IPS-18c (cell line): ENCODE measurements around the gene SPATA20.

ENCODE experiments used
- H3K4me3 ChIP-seq: 2 replicates; pipeline ENCODE4 v1.7.0; 2013; ENCODE audit warnings: low read depth, mild to moderate bottlenecking, low read length, moderate library complexity; ENCODE audit not compliant: insufficient read depth
- H3K9me3 ChIP-seq: one replicate; pipeline ENCODE4 v1.6.1; 2013; ENCODE audit warnings: mild to moderate bottlenecking, low read length, moderate library complexity; ENCODE audit not compliant: control insufficient read depth, insufficient read depth

Gene SPATA20

DNA sequence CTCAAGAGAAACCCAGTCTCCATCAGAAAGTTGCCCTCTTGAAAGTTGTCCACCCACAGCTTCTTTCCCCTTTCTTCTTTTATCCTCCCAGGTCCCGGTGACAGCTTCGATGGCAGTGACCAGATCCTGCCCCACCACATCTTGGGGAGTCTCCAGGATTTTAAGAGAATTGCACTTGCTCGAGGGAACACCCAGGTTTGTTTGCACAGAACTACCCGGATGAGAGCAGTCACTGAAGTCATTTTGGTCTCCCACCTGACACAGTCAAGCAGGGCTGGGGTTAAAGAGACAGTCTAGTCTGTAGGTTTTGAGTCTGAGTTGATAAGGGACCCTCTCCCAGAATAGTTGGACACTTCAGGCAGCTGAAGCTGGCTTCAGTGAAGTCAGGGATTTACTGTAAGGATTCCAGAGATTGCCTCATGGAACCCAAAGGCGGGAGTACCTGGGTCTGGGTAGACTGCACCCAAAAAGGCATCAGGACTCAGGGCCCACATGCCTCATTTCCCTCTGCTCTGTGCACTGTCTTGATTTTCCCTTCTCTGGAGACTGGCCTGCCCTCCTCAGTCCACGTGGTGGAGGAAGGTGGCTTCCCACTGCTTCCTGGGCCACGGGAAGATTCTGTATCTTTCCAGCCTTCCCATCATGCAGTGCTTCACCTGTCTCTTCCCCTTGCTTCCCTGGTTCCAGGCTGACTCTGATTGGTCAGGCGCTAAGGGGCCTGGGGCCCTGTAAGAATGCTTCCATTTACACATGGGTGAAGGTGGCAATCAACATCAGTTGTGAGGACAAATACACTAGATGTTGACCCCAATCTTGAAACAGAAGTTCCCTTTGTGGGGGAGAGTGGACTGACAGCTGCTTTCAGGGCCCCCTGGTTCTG is 29.2 kb upstream of the SPATA20 start:
- Histone ChIP-seq H3K4me3 (no peak overlapping the region), H3K9me3 (no peaks in the 10 kb centered on the region)

DNA sequence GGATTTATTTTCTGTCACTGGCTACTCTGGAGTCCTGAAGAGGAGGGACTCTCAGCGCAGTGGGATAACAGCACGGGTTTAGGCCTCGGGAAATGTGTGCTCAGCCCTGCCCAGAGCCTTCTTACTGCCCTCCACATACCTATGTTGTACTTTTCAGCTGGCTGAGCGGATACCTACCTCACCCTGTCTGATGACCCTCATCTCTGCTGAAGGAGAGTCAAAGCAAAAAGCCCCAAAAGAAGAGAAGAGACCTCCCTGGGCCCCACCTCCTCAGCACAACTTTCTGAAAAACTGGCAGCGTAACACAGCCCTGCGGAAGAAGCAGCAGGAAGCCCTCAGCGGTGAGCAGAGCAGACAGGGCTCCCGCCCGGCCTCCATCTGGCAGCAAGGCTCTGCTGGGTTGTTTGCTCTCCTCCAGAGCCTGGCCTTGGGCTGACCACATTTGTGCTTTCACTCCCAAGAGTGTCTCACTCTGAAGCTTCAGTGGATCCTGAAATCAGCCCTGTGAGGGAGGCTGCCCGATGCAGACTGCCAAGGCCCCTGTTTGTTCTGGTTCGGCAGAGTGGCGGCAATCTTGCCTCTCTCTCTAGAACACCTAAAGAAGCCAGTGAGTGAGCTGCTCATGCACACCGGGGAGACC is 28.5 kb upstream of the SPATA20 start:
- Histone ChIP-seq H3K4me3 (no peak overlapping the region), H3K9me3 (no peaks in the 10 kb centered on the region)

DNA sequence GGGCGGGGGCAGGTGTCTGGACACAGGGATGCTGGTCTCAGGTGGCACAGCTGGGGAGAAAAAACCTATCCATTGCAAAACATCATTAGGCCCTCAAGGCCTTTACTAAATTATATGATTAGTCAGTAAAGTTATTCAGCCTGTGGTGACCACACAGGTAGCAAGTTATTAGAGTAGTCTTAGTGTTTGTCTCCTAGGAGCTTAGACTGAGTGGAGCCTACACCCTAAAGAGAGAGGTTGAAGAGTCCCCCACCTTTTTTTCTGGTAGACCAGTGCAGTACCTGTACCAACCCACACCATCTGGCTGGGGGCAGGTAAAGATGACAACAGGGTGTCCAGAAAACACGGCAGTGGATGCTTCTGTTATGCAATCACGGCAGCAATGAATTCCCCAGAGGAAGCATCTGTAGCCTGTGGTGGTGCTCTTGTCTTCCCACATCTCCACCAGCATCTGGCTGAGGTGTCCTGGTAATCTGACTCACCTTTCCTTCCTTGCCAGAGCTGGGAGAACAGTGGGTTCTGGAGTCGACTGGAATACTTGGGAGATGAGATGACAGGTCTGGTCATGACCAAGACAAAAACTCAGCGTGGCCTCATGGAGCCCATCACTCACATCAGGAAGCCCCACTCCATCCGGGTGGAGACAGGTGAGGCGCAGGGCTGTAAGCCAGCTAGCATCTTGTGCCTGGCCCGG is 27.7 kb upstream of the SPATA20 start:
- H3K4me3 ChIP-seq: no peak overlapping the region
- H3K9me3 ChIP-seq: no peaks in the 10 kb centered on the region

DNA sequence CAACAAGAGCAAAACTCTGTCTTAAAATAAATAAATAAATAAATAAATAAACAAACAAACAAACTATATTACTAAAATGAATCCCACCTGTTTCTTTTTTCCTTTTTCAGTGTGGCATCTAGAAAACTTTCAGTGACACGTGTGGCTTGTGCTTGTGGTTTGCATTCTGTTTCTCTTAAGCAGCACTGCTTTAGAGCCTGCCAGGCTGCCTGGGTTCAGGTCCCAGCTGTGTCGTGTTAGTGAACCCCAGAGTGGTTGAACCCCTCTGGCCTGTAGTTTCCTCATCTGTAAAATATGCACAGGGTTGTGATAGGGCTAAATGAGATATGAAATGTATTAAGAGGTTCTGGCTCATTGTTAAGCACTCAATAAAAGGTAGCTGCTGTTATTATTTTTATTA is 26.5 kb upstream of the SPATA20 start:
- Histone ChIP-seq H3K4me3 (no peak overlapping the region), H3K9me3 (no peaks in the 10 kb centered on the region)

DNA sequence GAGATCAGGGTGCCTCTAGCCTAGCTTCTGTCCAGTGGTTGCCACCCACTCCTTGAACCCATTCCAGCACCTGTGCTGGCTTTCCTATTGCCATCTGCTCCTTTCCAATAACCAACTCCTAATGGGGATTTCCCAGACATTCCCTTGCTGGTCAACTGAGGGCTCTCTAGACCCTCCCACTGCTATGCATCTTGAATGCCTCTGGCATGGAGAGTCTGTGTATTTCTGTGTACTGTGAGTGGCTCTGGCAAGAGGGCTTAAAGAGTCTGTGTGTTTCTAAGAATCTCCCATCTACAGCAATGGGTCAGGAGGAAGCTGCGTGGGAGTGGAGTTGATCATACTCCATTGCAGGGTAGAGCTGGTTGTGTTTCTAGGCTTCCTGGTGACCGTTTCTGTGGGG is 25.5 kb upstream of the SPATA20 start:
- Histone ChIP-seq H3K4me3 (no peak overlapping the region), H3K9me3 (no peaks in the 10 kb centered on the region)

DNA sequence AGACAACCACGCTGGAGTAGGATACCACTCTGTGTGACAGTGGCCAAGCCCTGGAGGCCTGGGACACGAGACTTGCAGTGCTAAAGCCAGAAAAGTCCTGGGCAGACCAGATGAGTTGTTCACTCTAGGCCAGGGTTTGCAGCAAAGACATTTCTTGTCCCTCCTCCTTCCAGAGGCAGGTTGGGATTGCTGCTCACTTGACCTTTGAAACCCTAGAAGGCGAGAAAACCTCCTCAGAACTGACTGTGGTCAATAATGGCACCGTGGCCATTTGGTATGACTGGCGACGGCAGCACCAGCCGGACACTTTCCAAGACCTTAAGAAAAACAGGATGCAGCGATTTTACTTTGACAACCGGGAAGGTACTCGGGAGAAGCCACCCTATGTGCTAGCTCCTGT is 24.2 kb upstream of the SPATA20 start:
- Histone ChIP-seq H3K4me3 (no peak overlapping the region), H3K9me3 (no peaks in the 10 kb centered on the region)

DNA sequence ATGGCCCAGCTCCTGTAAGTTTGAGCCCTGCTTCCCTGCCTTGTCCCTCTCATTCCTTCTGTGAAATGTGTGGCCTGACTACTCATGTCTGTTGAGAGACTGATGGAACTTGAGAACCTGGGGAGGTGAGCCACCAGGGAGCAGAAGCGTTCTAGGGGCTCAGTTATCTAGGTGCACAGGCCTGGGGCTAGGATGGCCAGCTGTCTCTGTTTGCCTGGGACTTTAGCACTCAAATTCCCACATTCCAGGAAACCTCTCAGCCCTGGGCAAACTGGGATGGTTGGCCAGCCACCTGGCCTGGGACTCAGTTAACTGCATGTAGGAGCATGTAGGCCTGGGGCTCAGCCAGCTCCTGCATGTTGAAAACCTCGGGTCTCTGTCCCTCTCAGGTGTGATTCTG is 23.8 kb upstream of the SPATA20 start:
- Histone ChIP-seq H3K4me3 (no peak overlapping the region), H3K9me3 (no peaks in the 10 kb centered on the region)

DNA sequence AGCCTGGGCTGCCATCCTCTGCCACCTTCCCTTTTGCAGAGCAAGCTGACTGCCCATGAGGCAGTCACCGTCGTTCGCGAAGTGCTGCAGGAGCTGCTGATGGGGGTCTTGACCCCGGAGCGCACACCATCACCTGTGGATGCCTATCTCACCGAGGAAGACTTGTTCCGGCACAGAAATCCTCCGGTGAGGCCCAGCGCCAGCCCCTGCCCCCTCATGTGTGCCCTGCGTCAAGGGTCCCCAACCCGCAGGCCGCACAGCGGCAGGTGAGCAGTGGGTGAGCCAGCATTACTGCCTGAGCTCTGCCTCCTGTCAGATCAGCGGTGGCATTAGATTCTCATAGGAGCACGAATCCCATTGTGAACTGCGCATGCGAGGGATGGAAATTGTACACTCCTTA is 22.1 kb upstream of the SPATA20 start:
- no peaks in the 10 kb centered on the region for H3K9me3 ChIP-seq
- no peak overlapping the region for H3K4me3 ChIP-seq

DNA sequence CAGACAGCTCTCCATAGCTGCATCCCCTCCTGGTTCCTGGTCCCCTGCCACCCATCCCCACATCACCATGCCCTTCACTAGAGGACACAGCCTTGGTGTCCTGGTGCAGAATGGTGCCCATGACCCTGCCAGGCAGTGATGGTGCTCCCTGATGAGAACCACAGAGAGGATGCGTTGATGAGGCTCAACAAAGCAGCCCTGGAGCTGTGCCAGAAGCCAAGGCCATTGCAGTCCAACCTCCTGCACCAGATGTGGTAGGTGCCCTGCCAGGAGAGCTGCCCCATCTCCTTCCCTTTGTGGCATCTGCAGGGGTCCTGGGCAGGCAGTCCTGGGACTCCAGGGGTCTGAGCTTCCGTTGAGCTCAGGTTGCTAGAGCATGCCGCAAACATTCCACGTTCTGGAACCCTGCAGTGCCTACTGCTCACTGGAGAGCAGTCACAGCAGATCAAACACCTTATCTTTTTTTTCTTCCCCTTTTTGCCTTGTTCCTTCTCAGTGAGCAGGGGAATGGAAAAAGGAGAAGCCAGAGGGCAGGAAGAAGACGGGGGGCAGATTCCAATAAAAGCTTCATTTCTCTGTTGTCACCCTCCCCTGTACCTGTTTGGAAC is 19.7 kb upstream of the SPATA20 start:
- Histone ChIP-seq H3K9me3 (no peaks in the 10 kb centered on the region), H3K4me3 (no peak overlapping the region)

DNA sequence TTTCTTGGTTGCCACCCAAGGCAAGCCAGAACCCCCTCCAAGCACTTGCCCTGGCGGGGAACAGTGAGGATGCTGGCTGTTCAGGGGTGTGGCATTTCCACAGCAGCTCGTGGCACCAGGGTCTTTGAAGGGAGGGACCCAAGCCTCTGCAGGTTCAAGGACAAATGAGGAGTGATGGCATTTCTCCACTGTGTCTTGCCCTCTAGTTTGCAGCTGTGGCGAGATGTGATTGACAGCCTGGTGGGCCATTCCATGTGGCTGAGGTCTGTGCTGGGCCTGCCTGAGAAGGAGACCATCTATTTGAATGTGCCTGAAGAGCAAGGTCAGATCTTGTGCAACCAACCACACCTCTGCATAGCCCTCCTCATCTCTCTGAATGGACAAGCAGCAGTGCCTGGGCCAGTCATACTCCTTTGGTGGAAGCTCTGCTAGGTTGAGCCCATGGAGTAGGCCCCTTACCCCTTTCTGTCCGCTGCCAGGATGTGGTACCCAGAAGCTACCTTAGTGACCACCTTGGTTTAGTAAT is 19.0 kb upstream of the SPATA20 start:
- Histone ChIP-seq H3K9me3 (no peaks in the 10 kb centered on the region), H3K4me3 (no peak overlapping the region)

DNA sequence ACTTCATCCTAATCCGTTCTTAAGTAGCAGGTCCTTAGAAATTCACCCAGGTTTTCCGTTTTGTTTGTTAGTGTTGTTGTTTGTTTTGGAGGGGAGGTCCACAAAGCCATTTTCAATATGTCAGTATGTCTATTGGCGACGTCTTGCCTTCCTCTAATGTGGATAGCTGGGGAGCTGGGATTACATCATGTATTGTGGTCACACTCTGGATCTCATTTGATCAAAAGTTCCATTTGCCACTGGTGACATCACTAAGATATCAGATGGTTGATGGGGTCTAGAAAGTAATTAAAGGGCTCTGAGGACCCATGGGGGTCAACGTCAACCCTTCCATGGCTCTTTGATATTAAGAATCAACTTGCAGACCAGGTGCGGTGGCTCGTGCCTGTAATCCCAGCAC is 17.1 kb upstream of the SPATA20 start:
- H3K9me3 ChIP-seq: no peaks in the 10 kb centered on the region
- no peak overlapping the region for H3K4me3 ChIP-seq

DNA sequence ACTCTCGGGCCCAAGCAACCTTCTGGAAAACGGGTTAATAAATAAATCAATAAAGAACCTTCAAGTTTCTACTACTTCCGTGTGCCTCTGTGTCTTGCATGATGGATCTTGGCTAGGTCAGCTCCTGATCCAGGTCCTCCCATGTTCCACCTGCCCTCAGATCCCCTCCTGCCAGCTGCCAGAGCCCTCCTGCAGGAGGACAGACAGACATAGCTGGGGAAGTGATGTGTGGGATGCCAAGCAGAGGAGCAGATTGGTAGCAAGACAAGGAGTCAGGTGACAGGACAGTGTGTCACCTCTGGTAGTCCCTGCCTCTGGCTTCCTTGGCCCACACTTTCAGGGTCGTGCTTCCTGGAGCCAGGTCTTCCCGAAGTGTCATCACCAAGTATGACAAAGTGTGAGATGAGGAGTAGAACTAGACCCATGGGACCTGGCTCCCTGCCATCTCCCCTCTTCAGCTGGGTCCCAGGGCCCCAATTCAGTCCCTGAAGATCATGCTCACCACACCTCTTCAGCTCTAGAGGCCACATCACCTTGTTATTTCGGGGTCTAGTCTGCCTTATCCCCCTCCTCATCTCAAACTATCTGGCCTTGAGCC is 15.4 kb upstream of the SPATA20 start:
- no peaks in the 10 kb centered on the region for H3K9me3 ChIP-seq
- H3K4me3 ChIP-seq: no peak overlapping the region

DNA sequence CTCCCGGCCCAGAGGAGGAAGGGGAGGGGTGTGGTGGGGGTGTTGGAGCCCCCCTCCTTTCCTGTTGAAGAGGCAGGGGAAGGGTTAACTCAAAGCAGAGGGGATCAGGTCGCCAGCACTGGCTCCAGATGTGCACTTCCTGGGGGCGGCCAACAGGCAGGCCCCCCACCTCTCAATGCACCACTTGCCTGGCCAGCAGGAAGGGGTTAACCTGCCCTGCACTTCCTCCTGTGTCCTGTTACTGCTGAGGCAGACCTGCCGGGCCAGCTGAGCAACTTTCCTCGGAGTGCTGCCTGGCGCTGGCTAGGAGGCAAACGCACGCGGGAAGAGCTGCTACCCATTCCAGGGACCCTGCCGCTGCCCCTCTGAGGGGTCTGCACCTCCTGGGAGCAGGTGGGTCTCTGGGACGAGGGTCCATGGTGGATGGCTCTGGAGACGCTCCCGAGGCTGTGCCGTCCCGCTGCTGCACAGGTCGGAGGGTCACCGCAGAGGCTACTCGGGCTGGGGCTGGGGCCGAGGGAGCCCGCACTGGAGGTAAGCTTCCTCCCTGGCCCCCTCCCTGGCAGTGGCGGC is 14.4 kb upstream of the SPATA20 start, which contains the start of gene EPN3:
Gene EPN3 (plus strand): TSS at position 284 of the 573 bp plus-strand sequence. CDS start 3,822 bp downstream, outside the sequence.
- H3K4me3 ChIP-seq: peak within 1 kb of the TSS; percentile 71
- no peaks in the 10 kb centered on the region for H3K9me3 ChIP-seq

DNA sequence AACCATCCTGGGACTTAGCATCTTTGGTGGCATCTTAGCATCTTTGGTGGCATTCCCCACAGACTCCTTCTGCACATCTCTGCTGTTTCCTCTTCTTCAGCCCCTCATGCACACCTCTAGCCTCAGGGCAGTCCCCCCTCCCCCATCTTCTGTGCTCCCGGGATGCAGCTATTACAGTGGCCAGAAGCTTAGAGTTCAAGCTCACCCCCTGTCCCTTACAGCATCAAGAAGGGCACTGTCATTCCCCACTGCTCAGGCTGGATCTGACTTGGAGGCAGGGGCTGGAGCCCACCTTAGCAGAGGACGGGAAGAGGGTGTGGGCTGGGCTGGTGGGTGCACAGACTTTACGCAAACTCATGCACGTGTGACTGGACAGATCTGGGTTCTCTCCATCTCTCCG is 13.8 kb upstream of the SPATA20 start:
- peak overlapping the region; percentile 71 for H3K4me3 ChIP-seq

DNA sequence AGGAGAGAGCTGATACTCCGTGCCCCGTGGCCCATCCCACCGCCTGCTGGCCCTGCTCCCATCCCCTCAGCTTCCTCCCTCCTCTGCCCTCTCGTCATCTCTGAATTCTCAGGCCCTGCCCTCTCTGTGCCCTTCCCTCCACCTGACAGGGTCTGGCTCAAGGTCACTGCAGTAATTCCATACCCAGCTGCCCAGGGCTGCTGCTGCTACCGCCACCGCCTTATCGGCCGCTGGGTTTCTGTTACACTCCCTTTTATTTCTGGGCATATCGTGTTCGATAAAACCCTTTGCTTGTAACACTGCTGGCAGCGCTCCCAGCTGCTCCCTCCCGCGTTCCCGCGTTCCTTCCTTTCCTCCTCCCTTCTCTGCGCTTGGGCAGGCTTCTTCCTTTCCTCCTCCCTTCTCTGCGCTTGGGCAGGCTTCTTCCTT is 13.2 kb upstream of the SPATA20 start:
- Histone ChIP-seq H3K9me3 (no peaks in the 10 kb centered on the region), H3K4me3 (peak overlapping the region; percentile 71)

More for the DNA sequence above, 13.8 kb upstream of the SPATA20 start:
- H3K9me3 ChIP-seq: no peaks in the 10 kb centered on the region

DNA sequence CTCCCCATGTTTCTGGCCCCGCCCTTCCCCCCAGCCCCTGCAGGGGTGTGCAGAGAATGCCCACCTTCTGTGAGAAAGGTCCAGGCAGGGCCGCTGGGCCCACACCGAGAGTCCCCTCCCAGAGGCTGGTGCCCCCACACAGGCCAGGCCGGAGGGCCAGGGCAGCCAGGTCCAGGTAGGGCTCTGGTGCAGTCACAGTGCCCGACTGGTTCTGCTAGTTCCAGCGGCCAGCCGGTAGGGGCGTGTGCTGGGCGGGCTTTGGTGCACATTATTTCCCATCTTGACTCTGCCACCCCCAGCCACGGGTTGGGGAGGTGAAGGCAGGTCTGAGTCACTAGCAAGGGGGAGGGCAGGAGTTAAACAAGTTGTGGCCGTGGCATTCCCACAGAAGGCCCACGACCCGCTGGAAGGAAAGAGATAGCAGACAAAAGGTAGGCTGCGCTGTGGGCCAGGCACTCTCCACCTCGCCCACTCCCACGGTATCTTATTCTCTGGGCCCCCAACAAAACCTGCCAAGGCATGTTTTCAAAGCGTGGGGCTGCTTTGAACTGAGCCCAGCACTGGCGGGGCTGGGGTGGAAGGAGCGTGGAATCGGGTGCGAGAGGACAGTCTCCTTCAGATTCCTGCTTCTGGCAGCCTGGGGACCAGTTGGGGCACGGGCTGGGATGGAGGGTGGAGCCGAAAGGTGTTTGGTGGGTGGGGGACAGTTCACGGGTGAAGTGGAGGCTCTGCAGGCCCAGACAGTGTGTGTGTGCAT is 12.6 kb upstream of the SPATA20 start:
- H3K9me3 ChIP-seq: no peaks in the 10 kb centered on the region
- H3K4me3 ChIP-seq: peak overlapping the region; percentile 36
